Camera-type eye (tissue), 1 donor: ENCODE data around the gene ELOVL5. TPM values are rescaled to one million over a fixed set of nuclear protein-coding genes. Genes with fewer than 3 reads are reported as not detected.

Source experiments
- total RNA-seq: library from RNA; depleted of rRNA; stranded (reverse); fragments of >200 nt; gene quantifications from one replicate; pipeline ENCODE4 v1.2.3, GENCODE V29; 2014

The ELOVL5 gene
- 54.9 TPM for total RNA-seq

GRCh38 chr6:53348371-53349208, at the start of gene ELOVL5:
Gene ELOVL5, minus strand, starts transcription at chr6:53348950. Its CDS starts 53,251 bp downstream, at chr6:53295699.

Other genes with a start within 250 kb of the ELOVL5 start
- not detected for gene GCM1, start 200.1 kb downstream of the ELOVL5 start, total RNA-seq
- 37.8 TPM for gene GCLC, start 196.2 kb upstream of the ELOVL5 start, total RNA-seq